LHCN-M2 (cell line): ENCODE measurements around the gene FBN2. TPM values are rescaled to one million over a fixed set of nuclear protein-coding genes. Genes with fewer than 3 reads are reported as not detected.

Experiments
- DNase-seq: peaks from one replicate; pipeline ENCODE4 v3.0.0-alpha.2; 2012; ENCODE audit warnings: low read depth
- polyA plus RNA-seq: library from polyadenylated mRNA; unstranded; fragments of >200 nt; gene quantifications from one replicate; pipeline ENCODE4 v1.2.1, GENCODE V29; 2012; ENCODE audit warnings: missing spikeins
- total RNA-seq: library from RNA; depleted of rRNA; stranded (reverse); fragments of >200 nt; gene quantifications from 2 replicates; pipeline ENCODE4 v1.2.3, GENCODE V29; 2014; rRNA removed

Gene FBN2
- total RNA-seq, result 25.4 and 27.4 TPM in 2 replicates
- 12.6 TPM for polyA plus RNA-seq

GRCh38 chr5:128538000-128538249 lies at the start of gene FBN2:
Gene FBN2, minus strand, starts transcription at chr5:128538245. Its CDS starts 642 bp downstream, at chr5:128537603.
- no peak for DNase-seq

DNA sequence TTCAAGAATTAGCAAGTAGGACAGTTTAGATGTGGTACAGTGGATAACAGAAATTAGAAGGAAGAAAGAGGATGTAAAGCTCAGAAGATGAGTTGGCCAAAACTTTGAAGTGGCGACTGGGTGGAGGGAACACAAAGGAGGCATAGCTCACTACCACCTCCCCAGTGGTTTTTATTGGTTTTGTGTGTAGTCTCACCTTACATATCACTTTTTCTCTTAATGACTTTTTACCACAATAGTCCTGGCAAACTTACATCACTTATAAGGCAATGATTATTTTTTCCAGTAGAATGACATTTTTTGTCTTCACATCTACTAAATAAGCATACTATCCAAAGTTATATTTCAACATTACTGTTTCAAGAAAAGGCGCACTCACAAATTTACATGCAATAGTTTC lies 49.2 kb upstream of the FBN2 start:
- DNase-seq, result no peak

GRCh38 chr5:128586848-128587247 lies 48.8 kb upstream of the FBN2 start:
- no peak for DNase-seq

DNA sequence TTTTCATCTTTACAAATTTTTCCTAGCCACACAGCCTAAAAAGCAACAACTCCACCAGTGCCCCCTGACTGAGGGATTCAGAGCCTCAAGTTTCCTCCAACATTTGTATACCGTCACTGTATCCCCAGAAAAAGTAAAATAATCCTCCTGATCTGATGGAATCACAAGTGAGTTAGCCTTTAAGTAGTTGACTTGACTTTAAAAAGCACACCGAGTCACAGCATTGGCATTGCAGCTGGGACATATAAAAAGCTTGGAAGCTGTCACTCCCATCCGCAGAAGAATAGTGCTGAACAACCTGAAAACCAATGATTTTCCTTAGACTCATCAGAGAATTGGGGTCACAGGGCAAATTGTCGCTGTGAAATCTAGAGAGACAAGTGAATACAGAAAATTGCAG lies 41.6 kb upstream of the FBN2 start:
- peak; percentile 41 for DNase-seq

- peak; percentile 69 for DNase-seq
Measured at GRCh38 chr5:128579093-128579492, 41.0 kb upstream of the FBN2 start.

DNA sequence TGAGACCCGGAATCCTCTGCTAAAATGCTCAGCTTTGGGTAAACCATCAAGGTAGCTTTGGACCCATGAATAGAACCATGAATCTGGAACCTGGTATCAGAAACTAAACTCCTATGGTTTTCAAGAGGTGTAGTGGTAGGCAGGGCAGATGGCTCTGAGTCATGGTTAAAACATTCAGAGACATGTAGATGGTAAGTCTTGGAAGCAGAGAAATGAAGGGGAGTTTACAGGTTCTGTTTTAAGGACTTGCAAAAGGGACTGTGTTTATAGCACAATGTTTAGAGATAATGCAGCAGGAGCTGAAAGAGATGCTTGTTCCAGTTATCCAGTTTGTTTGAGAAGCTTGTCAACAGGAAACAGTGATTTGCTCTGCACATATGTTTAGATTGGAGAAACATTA lies 36.0 kb upstream of the FBN2 start:
- DNase-seq, result peak; percentile 9

DNA sequence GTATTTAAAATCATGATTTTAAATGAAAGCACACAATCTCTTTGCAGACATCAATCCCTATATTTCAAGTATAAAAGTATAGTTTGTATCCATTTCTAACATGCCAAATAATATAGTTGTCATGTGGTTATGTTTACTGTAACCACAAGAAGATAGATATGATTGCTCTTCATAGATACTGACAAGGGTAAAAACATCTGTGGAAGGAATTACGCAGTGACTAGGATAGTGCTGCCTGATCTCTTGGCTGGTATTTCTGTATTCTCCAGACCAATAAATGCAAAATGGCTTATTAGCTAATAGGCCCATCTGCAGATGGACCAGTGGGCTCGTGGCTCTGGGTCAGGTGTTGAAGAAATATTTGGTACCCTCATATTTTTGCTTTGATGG lies 34.9 kb upstream of the FBN2 start:
- DNase-seq, result no peak

DNA sequence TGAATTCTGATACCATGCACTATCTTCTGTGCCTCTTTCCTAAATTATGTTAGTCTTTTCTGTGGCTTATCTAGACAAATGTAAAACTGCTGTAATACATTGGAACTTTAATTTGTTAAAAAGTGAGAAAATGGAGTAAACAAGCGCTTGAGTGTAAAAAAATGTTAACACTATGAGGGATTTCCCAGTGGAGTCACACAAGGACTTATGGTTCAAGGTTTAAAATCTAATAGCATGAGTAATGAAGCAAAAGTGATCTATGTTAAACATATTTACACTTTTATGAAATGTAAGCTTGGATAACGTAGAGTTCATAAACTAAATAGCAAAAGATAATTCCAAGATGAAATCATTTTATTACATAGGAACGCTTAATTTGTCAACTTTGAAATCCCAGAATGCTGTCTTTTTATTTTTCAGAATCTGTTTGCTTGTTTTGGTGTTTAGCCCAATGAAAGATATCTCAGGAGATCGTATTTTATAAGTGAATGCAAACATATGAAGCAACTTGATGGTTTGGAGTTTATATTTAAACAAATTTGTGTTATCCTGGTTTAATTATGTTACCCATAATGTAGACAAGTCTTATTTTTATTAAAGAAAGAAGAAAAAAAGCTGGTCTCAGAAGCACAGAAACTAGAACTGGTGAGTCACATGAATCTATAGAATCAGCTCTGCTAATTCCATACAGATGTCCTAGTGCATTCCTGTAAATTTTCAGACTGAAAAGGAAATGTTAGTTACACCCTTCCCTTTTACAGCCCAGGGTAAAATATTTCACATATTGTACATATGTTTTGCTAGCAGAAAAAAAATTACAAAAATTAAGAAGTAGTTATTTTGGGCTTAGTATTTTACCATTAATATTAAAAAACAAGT lies 34.2 kb upstream of the FBN2 start:
- no peak for DNase-seq

DNA sequence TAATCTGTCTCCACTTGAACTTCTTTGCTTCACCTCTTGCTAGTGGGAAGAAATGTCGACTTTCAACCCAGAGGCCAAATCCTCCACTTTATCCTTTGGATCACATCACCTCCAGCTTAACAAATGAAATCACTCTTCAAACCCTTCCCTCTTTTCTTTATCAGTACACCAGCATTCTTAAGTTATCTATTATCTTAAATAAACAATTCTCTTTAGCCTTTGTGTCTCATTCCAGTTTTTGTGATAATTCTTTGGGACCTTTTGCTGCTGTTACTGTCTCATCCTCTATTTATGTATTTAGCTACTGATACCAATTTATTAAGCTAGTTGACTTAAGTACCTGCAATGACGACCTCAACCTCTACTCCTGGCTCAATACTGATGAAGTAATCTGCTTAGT lies 28.1 kb upstream of the FBN2 start:
- no peak for DNase-seq

DNA sequence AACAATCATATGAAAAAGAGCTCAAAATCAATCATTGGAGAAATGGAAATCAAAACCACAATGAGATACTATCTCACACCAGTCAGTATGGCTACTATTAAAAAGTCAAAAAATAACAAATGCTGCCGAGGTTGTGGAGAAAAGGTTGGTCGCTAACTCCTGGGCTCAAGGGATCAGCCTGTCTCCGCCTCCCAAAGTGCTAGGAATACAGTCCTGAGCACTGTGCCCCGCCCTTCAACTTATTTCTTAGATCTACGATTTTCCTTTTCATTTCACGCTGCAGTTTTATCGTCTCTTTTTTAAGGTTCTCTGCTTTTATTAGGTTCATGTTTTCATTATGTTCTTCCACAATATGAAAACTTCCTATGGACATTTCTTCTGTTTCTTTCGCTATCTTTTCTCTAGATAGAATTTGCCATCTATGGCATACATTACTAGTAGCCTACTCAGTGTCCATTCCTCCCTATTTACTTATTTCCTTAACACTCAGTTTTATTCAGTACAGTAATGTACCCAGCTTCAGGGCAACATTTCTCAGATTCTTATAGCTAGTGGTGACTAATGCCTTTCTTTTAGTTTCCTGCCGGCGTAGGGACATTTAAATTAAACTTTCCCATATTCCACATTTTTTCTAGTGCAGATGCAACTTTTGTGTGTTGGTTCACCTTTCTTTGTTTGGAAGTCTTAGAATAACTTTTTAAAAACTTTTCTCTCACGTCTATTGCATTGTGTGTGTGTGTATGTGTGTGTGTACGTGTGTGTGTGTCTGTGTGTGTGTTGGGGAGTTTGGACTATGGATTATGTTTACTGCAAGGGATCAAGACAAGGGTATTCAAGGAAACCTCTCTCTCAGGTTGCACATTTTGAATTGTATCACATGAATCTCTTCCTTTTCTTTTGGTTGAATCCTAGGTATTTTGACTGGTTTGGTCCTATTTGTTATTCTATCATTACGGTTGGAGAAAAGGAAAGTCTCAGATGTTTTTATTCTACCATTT lies 21.6 kb upstream of the FBN2 start:
- DNase-seq, result no peak

DNA sequence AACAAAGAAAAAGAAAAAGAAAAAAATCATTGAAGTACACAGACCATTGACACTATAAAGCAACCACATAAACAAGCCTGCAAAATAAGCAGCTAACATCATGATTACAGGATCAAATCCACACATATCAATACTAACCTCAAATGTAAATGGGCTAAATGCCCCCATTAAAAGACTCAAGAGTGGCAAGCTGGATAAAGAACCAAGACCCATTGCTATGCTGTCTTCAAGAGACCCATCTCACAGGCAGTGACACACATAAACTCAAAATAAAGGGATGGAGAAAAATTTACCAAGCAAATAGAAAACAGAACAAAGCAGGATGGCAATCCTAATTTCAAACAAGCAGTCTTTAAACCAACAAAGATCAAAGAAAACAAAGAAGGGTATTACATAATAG lies 15.7 kb upstream of the FBN2 start:
- DNase-seq, result no peak

- DNase-seq, result peak; percentile 43
Measured at GRCh38 chr5:128551476-128551875, 13.4 kb upstream of the FBN2 start.

DNA sequence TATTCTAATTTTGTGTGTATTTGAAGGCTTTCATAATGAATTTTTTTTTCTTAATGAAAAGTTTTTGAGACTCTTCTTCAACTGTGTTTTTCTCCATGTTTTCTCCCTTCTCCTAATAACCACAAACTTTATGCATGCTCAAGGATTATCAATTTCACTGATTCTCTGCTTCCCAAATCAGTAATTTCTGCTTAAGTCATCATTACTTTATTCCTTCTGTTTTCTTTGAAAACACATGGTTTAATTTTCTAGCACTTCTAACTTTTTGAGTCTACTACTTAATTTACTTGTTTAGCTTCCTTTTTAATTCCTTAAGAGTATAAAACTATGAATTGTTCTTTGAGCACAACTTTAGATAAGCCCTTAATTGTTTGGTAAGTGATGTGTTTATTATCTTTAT lies 11.5 kb upstream of the FBN2 start:
- no peak for DNase-seq

GRCh38 chr5:128546658-128547281 lies 8.7 kb upstream of the FBN2 start:
- DNase-seq, result no peak

- DNase-seq, result no peak
Measured at GRCh38 chr5:128541385-128541784, 3.3 kb upstream of the FBN2 start.

DNA sequence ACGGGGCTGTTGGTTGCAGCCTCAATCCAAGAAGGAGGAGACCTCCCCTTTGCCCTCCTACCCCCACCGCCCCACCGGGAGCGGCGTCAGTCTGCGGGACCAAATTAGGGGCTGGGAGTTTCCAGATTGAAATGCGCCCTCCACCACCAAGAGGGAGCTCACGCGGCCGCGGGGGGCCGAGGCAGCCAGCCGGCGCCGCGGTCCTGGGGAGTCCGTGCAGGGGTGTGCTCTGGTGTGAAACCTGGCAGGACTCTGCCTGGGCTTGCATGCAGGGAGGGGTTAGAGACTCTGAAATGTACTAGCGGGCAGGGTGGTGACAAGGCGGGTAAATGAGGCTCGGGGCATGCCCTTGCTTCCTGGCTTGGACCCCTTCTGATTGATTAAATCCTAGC lies 989 bp upstream of the FBN2 start:
- peak; percentile 50 for DNase-seq

- DNase-seq, result peak; percentile 89
Measured at GRCh38 chr5:128538250-128539037, 399 bp upstream of the FBN2 start.

GRCh38 chr5:128537221-128537999 lies 635 bp downstream of the FBN2 start:
- peak; percentile 49 for DNase-seq

- DNase-seq, result no peak
Measured at GRCh38 chr5:128536254-128537220, 1.5 kb downstream of the FBN2 start.
